ENCODE measurements around the gene ACR. TPM values are rescaled to one million over a fixed set of nuclear protein-coding genes. Genes with fewer than 3 reads are reported as not detected.

Gene ACR
- total and polyA plus RNA-seq, 2 experiments from 2014 or later = not detected

GRCh38 chr22:50710221-50710620 lies 27.8 kb upstream of the ACR start:
- Histone ChIP-seq H3K4me2 (no peak overlapping the region), H3K4me1 (ENCODE audit: insufficient read depth) (no peaks in the 10 kb centered on the region), H3K9me2 (ENCODE audit: insufficient read depth) (no peaks in the 10 kb centered on the region), H3K27ac (ENCODE audit: low read depth) (no peak overlapping the region), H3K4me3 (no peak overlapping the region), H3K79me2 (replicated peaks; ENCODE audit: insufficient read depth) (no peaks in the 10 kb centered on the region), H4K20me1 (replicated peaks; ENCODE audit: insufficient read depth) (no peaks in the 10 kb centered on the region), H2AFZ (no peak overlapping the region), H3K27me3 (ENCODE audit: insufficient read depth) (no peaks in the 10 kb centered on the region), H3K36me3 (ENCODE audit: insufficient read depth) (no peaks in the 10 kb centered on the region), H3F3A (replicated peaks; ENCODE audit: low read depth) (no peaks in the 10 kb centered on the region)
- no peaks in the 10 kb centered on the region for H3K9me3 Mint-ChIP-seq
- no peak for TF ChIP-seq ZNF114 (CRISPR knock-in tag; IDR thresholded peaks at IDR 0.05)
- no peak for TF ChIP-seq REST (IDR thresholded peaks at IDR 0.05; ENCODE audit: unreplicated experiment)
- no peak for TF ChIP-seq POLR2AphosphoS5 (IDR thresholded peaks at IDR 0.05; ENCODE audit: low read depth)
- no peak overlapping the region for H3K4me3 Mint-ChIP-seq
- ATAC-seq (no peak), DNase-seq (ENCODE audit: low spot score) (no peak)
- H3K36me3 Mint-ChIP-seq (ENCODE audit: low read depth) = no peaks in the 10 kb centered on the region; the same call in 2 of the 3 replicates
- H3K27me3 Mint-ChIP-seq (ENCODE audit: insufficient read depth, low read depth, poor library complexity) = peaks cover 7% of the 10 kb centered on the region
- H3K27ac Mint-ChIP-seq = no peak overlapping the region
- H3K4me1 Mint-ChIP-seq = no peaks in the 10 kb centered on the region

- H3K27ac ChIP-seq (ENCODE audit: low read depth) = no peak overlapping the region
- no peaks in the 10 kb centered on the region for H3K4me1 ChIP-seq (ENCODE audit: insufficient read depth)
- no peaks in the 10 kb centered on the region for H3K4me1 Mint-ChIP-seq
- no peaks in the 10 kb centered on the region for H3K36me3 ChIP-seq (ENCODE audit: insufficient read depth)
- H3K4me3 Mint-ChIP-seq = no peak overlapping the region
- H3K9me2 ChIP-seq (ENCODE audit: insufficient read depth) = no peaks in the 10 kb centered on the region
- H3K27me3 Mint-ChIP-seq (ENCODE audit: insufficient read depth, low read depth, poor library complexity) = peaks cover 9% of the 10 kb centered on the region
- H3K27me3 ChIP-seq (ENCODE audit: insufficient read depth) = no peaks in the 10 kb centered on the region
- no peaks in the 10 kb centered on the region; the same call in 2 of the 3 replicates for H3K36me3 Mint-ChIP-seq (ENCODE audit: low read depth)
- no peaks in the 10 kb centered on the region for H3K79me2 ChIP-seq (replicated peaks; ENCODE audit: insufficient read depth)
- H4K20me1 ChIP-seq (replicated peaks; ENCODE audit: insufficient read depth) = no peaks in the 10 kb centered on the region
- H3K4me3 ChIP-seq = no peak overlapping the region
- H3K4me2 ChIP-seq = no peak overlapping the region
- H2AFZ ChIP-seq = no peak overlapping the region
- no peaks in the 10 kb centered on the region for H3K9me3 Mint-ChIP-seq
- DNase-seq (ENCODE audit: low spot score) (no peak), ATAC-seq (no peak)
- H3K27ac Mint-ChIP-seq = no peak overlapping the region
- no peaks in the 10 kb centered on the region for H3F3A ChIP-seq (replicated peaks; ENCODE audit: low read depth)
- no peak for TF ChIP-seq NANOG (IDR thresholded peaks at IDR 0.05; ENCODE audit: borderline replicate concordance)
- TF ChIP-seq ZNF462 (CRISPR knock-in tag; IDR thresholded peaks at IDR 0.05) = no peak
- no peak for TF ChIP-seq STAT1 (IDR thresholded peaks at IDR 0.05; ENCODE audit: unreplicated experiment)
- TF ChIP-seq POLR2AphosphoS5 (IDR thresholded peaks at IDR 0.05; ENCODE audit: low read depth) = no peak
Measured at GRCh38 chr22:50710886-50711285, 27.1 kb upstream of the ACR start.
